T-cell (primary cell): ENCODE data around the gene ATP5MC2. TPM values are rescaled to one million over a fixed set of nuclear protein-coding genes. Genes with fewer than 3 reads are reported as not detected.
"Not testable (repeated sequence)": the region's sequence is repeated elsewhere in the genome, so short reads cannot be mapped to it uniquely, and the experiment has no call there.

Experiments
- ATAC-seq, 4 experiments: fragments of 200-7000 bp in 3 of 4; fragments of 150-1000 bp in 1 of 4; cut with Tn5 transposase; replicated peaks in 1 of 4; 1 replicate in 3 of 4; 2 replicates in 1 of 4; pipeline ENCODE4 v1.10.0; 2021; ENCODE audit warnings: moderate library complexity in 3 of 4, mild to moderate bottlenecking in 2 of 4, moderate number of reproducible peaks in 1 of 4
- CTCF ChIA-PET, 2 donors: fragments of 300-600 bp; sonication (Branson Sonifier 250); formaldehyde crosslinking; loops; one replicate each; lab custom pipeline; 2022; ENCODE audit warnings: antibody characterized with exemption in 2 of 2; lab: Charles Lee
- POLR2A ChIA-PET, 2 donors: fragments of 300-600 bp; sonication (Branson Sonifier 250); formaldehyde crosslinking; loops; one replicate each; lab custom pipeline; 2022; ENCODE audit warnings: antibody characterized with exemption in 2 of 2; lab: Charles Lee
- DNase-seq, 35 experiments: peaks; one replicate each; pipeline versions ENCODE4 v3.0.0 to v3.0.0-alpha.2; 2013 to 2023
- H3K27ac ChIP-seq: one replicate; pipeline ENCODE4 v1.5.1; 2013; ENCODE audit warnings: low read length
- H3K27me3 ChIP-seq, 2 experiments: replicated peaks in 1 of 2; 1 replicate in 1 of 2; 2 replicates in 1 of 2; pipeline versions ENCODE4 v1.6.1 to v1.7.0; 2013; ENCODE audit warnings: low read length in 1 of 2, mixed read lengths in 1 of 2; ENCODE audit not compliant: control insufficient read depth in 2 of 2, insufficient read depth in 2 of 2; ENCODE audit errors: extremely low read depth in 1 of 2
- H3K36me3 ChIP-seq, 2 donors: 1 replicate in 1 of 2; 2 replicates in 1 of 2; pipeline versions ENCODE4 v1.6.1 to v1.7.0; 2013; ENCODE audit warnings: low read length in 1 of 2; ENCODE audit not compliant: control insufficient read depth in 2 of 2, insufficient read depth in 1 of 2; ENCODE audit errors: extremely low read depth in 1 of 2
- H3K4me1 ChIP-seq, 2 experiments: 1 replicate in 1 of 2; 2 replicates in 1 of 2; pipeline versions ENCODE4 v1.6.1 to v1.7.0; 2013; ENCODE audit warnings: low read length in 2 of 2, mixed read lengths in 1 of 2; ENCODE audit not compliant: insufficient read depth in 2 of 2, control insufficient read depth in 1 of 2; ENCODE audit errors: extremely low read depth in 1 of 2
- H3K4me3 ChIP-seq, 2 donors: 1 replicate in 1 of 2; 2 replicates in 1 of 2; pipeline versions ENCODE4 v1.5.1 to v1.7.0; 2013; ENCODE audit warnings: mild to moderate bottlenecking in 2 of 2, low read length in 1 of 2, moderate library complexity in 1 of 2; ENCODE audit not compliant: control insufficient read depth in 1 of 2; ENCODE audit errors: extremely low read depth in 1 of 2
- H3K9me3 ChIP-seq: 2 replicates; pipeline ENCODE4 v1.7.0; 2013
- H3K27ac Mint-ChIP-seq, 2 donors: one replicate each; pipeline ENCODE4 v1.8.0; 2020 to 2021; ENCODE audit warnings: mild to moderate bottlenecking in 2 of 2, mixed read lengths in 2 of 2
- H3K27me3 Mint-ChIP-seq, 2 donors: one replicate each; pipeline ENCODE4 v1.8.0; 2021 to 2022; ENCODE audit warnings: mixed read lengths in 2 of 2
- H3K36me3 Mint-ChIP-seq: one replicate; pipeline ENCODE4 v1.8.0; 2021; ENCODE audit warnings: mixed read lengths
- H3K4me1 Mint-ChIP-seq, 3 donors: one replicate each; pipeline ENCODE4 v1.8.0; 2020 to 2022; ENCODE audit warnings: mixed read lengths in 3 of 3, mild to moderate bottlenecking in 1 of 3
- H3K4me3 Mint-ChIP-seq, 3 donors: one replicate each; pipeline ENCODE4 v1.8.0; 2020 to 2022; ENCODE audit warnings: mild to moderate bottlenecking in 3 of 3, mixed read lengths in 3 of 3, moderate library complexity in 3 of 3
- H3K9me3 Mint-ChIP-seq, 3 donors: one replicate each; pipeline ENCODE4 v1.8.0; 2020 to 2022; ENCODE audit warnings: mixed read lengths in 3 of 3
- WGBS: methylation state at CpG from one replicate; pipeline ENCODE4 v1.1.5; 2013; ENCODE audit warnings: missing lambda C conversion rate; ENCODE audit not compliant: insufficient coverage; 5-methylcytosine and 5-hydroxymethylcytosine counted together
- total RNA-seq, 35 experiments: library from RNA in 6 of 35; stranded (reverse) in 6 of 35; fragments of 120-200 nt in 1 of 35; gene quantifications; one replicate each; pipeline versions ENCODE4 v1.2.1 to v1.2.4 and lab custom pipeline; 2013 to 2026

The ATP5MC2 gene
- total RNA-seq, 5 donors from 2014 or later (not counting 1 experiment from before 2014, with no cell fraction given) = 223 to 283 (median 251) TPM

DNA sequence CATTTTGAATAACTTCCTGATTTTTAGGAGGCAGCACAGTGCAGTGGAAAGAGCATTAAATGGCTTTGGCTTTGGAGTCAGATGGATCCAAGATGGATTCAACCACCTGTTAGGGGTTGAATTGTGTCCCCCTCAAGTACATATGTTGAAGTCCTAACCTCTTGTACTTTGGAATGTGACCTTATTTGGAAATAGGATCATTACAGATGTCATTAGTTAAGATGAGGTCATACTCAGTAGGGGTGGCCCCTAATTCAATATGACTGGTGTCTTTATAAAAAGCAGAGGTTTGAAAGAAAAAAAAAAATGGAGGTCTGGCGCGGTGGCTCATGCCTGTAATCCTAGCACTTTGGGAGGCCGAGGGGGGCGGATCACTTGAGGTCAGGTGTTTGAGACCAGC is 18.8 kb downstream of the ATP5MC2 start:
- ChIA-PET POLR2A (no interaction called here), CTCF (interaction anchor here in 1 of 2 donors (0.7 kb wide), 1 partner anchor 57 kb away, joined by 4 read pairs; no protein-coding TSS in a partner anchor)
- no peak overlapping the region for H3K4me3 ChIP-seq
- Mint-ChIP-seq H3K9me3 (no peaks in the 10 kb centered on the region), H3K4me3 (no peak overlapping the region), H3K4me1 (no peaks in the 10 kb centered on the region), H3K36me3 (no peaks in the 10 kb centered on the region), H3K27me3 (no peaks in the 10 kb centered on the region), H3K27ac (no peak overlapping the region)
- no peak overlapping the region for H3K27ac ChIP-seq
- no peaks in the 10 kb centered on the region for H3K36me3 ChIP-seq
- no CpG with 5 or more reads among the region's 4 CpGs for WGBS
- DNase-seq (no peak), ATAC-seq (no peak)
- no peaks in the 10 kb centered on the region for H3K4me1 ChIP-seq
- no peaks in the 10 kb centered on the region for H3K27me3 ChIP-seq
- H3K9me3 ChIP-seq = no peaks in the 10 kb centered on the region

DNA sequence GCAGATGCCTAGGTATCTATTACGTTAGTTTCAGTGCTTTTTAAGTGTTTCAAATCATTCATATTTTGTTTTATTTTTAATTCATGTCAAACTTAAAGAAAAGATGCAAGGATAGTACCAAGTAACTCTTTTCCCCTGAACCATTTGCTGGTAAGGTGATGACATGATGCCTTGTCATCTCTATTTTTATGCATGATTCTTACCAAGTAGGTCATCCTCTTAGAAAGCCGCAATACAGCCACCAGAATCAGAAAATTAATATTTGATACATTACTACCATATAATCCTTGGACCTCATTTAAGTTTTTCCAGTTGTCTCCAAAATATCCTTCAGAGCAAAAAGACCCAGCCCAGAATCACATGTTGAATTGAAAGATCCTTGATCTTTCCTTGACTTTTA is 22.3 kb downstream of the ATP5MC2 start:
- Mint-ChIP-seq H3K27me3 (no peaks in the 10 kb centered on the region), H3K36me3 (no peaks in the 10 kb centered on the region), H3K4me1 (no peaks in the 10 kb centered on the region), H3K27ac (no peak overlapping the region), H3K9me3 (no peaks in the 10 kb centered on the region), H3K4me3 (no peak overlapping the region)
- Histone ChIP-seq H3K36me3 (no peaks in the 10 kb centered on the region), H3K27ac (no peak overlapping the region), H3K4me3 (no peak overlapping the region), H3K9me3 (no peaks in the 10 kb centered on the region), H3K4me1 (no peaks in the 10 kb centered on the region), H3K27me3 (no peaks in the 10 kb centered on the region)
- CTCF ChIA-PET = no interaction called here
- POLR2A ChIA-PET = no interaction called here
- no peak for ATAC-seq
- no CpG with 5 or more reads among the region's 2 CpGs for WGBS
- no peak for DNase-seq

DNA sequence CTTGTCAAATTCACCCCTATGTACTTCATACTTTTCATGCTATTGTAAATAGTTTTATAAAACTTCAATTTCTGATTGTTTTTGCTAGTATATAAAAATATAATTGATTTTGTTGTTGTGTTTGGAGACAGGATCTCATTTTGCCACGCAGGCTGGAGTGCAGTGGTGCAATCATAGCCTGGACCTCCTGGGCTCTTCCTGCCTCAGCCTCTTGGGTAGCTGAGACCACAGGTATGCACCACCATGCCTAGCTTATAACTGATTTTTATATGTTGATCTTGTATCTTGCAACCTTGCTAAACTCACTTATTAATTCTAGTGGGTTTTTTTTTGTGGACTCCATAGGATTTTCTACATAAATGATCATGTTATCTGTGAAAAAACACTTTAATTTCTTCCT is 23.5 kb downstream of the ATP5MC2 start:
- H3K4me1 Mint-ChIP-seq = no peaks in the 10 kb centered on the region
- CTCF ChIA-PET = no interaction called here
- Histone ChIP-seq H3K4me1 (no peaks in the 10 kb centered on the region), H3K9me3 (no peaks in the 10 kb centered on the region), H3K27ac (no peak overlapping the region), H3K4me3 (no peak overlapping the region), H3K27me3 (no peaks in the 10 kb centered on the region), H3K36me3 (no peaks in the 10 kb centered on the region)
- no peak for ATAC-seq
- H3K4me3 Mint-ChIP-seq = no peak overlapping the region
- H3K36me3 Mint-ChIP-seq = no peaks in the 10 kb centered on the region
- H3K27me3 Mint-ChIP-seq = no peaks in the 10 kb centered on the region
- 60% methylated on average over 1 of the region's 1 CpG for WGBS
- DNase-seq = no peak
- no peaks in the 10 kb centered on the region for H3K9me3 Mint-ChIP-seq
- POLR2A ChIA-PET = no interaction called here
- no peak overlapping the region for H3K27ac Mint-ChIP-seq

DNA sequence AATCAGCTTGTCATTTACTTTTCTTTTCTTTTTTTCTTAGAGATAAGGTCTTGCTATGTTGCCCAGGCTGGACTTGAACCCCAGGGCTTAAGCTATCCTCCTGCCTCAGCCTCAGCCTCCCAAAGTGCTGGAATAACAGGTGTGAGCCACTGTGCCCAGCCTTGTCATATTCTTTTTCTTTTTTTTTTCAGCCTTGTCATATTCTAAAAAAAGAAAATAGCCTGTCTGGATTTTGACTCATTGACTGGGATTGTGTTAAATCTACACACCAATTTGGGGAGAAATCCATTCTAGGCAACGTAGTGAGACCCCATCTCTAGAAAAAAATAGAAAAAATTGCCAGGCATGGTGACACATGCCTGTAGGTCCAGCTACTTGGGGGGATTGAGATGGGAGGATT is 24.1 kb downstream of the ATP5MC2 start:
- H3K27ac ChIP-seq = no peak overlapping the region
- Mint-ChIP-seq H3K4me1 (no peaks in the 10 kb centered on the region), H3K36me3 (no peaks in the 10 kb centered on the region), H3K9me3 (no peaks in the 10 kb centered on the region), H3K27ac (no peak overlapping the region), H3K27me3 (no peaks in the 10 kb centered on the region), H3K4me3 (no peak overlapping the region)
- no peak overlapping the region for H3K4me3 ChIP-seq
- DNase-seq = no peak
- ChIA-PET POLR2A (no interaction called here), CTCF (interaction anchor here in 1 of 2 donors (0.5 kb wide), 1 partner anchor 34 kb away, joined by 5 read pairs; no protein-coding TSS in a partner anchor)
- WGBS = no CpG with 5 or more reads among the region's 1 CpG
- H3K27me3 ChIP-seq = no peaks in the 10 kb centered on the region
- no peak for ATAC-seq
- H3K4me1 ChIP-seq = no peaks in the 10 kb centered on the region
- H3K9me3 ChIP-seq = no peaks in the 10 kb centered on the region
- H3K36me3 ChIP-seq = no peaks in the 10 kb centered on the region

DNA sequence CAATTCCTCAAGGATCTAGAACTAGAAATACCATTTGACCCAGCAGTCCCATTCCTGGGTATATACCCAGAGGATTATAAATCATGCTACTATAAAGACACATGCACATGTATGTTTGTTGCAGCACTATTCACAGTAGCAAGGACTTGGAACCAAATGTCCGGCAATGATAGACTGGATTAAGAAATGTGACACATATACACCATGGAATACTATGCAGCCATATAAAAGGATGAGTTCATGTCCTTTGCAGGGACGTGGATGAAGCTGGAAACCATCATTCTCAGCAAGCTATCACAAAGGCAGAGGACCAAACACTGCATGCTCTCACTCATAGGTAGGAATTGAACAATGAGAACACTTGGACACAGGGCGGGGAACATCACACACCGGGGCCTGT is 29.6 kb downstream of the ATP5MC2 start:
- H3K4me1 Mint-ChIP-seq, H3K27me3 Mint-ChIP-seq, DNase-seq, H3K9me3 Mint-ChIP-seq, H3K4me3 Mint-ChIP-seq, ATAC-seq, POLR2A ChIA-PET, H3K27ac ChIP-seq, H3K27me3 ChIP-seq, CTCF ChIA-PET, H3K36me3 Mint-ChIP-seq, H3K27ac Mint-ChIP-seq, H3K9me3 ChIP-seq, H3K36me3 ChIP-seq, H3K4me3 ChIP-seq, H3K4me1 ChIP-seq: not testable (repeated sequence)
- no CpG with 5 or more reads among the region's 4 CpGs for WGBS

DNA sequence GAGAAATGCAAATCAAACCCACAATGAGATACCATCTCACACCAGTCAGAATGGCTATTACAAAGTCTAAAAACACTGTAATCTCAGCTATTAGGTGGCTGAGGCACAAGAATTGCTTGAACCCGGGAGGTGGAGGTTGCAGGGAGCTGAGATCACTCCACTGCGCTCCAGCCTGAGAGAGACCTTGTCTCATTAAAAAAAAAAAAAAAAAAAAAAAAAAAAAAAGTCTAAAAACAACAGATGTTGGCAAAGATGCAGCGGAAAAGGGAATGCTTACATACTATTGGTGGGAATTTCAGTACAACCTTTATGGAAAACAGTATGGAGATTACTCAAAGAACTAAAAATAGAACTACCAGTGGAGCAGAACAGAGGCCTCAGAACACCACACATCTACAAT is 30.7 kb downstream of the ATP5MC2 start:
- Mint-ChIP-seq H3K27me3 (peaks cover 2 to 3% of the 10 kb centered on the region in 2 donors), H3K4me1 (no peaks in the 10 kb centered on the region), H3K27ac (no peak overlapping the region), H3K9me3 (no peaks in the 10 kb centered on the region), H3K36me3 (no peaks in the 10 kb centered on the region), H3K4me3 (no peak overlapping the region)
- Histone ChIP-seq H3K27ac (no peak overlapping the region), H3K36me3 (no peaks in the 10 kb centered on the region), H3K4me3 (no peak overlapping the region), H3K27me3 (no peaks in the 10 kb centered on the region), H3K4me1 (no peaks in the 10 kb centered on the region), H3K9me3 (no peaks in the 10 kb centered on the region)
- CTCF ChIA-PET = no interaction called here
- DNase-seq = no peak
- no peak for ATAC-seq
- POLR2A ChIA-PET = no interaction called here
- no CpG with 5 or more reads among the region's 3 CpGs for WGBS

DNA sequence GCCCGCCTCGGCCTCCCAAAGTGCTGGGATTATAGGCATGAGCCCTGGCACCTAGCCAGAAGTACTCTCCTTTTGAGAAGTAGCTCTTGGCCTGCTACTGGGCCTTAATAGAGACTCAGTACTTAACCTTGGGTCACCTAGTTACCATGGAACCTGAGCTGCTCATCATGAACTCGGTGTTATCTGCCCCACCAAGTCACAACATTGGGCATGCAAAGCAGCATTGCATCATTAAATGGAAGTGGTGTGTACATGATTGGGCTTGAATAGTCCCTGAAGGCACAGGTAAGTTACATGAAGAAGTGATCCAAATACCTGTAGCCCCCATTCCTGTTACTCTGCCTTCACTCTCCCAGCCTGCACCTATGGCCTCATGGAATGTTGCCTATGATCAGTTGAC is 31.8 kb downstream of the ATP5MC2 start:
- H3K4me3 Mint-ChIP-seq = no peak overlapping the region
- Histone ChIP-seq H3K9me3 (no peaks in the 10 kb centered on the region), H3K4me1 (no peaks in the 10 kb centered on the region), H3K27ac (no peak overlapping the region), H3K27me3 (no peaks in the 10 kb centered on the region), H3K4me3 (no peak overlapping the region), H3K36me3 (no peaks in the 10 kb centered on the region)
- no peak for DNase-seq
- CTCF ChIA-PET = no interaction called here
- WGBS = 100% methylated on average over 2 of the region's 3 CpGs
- no peaks in the 10 kb centered on the region for H3K4me1 Mint-ChIP-seq
- POLR2A ChIA-PET = no interaction called here
- no peaks in the 10 kb centered on the region for H3K9me3 Mint-ChIP-seq
- H3K27me3 Mint-ChIP-seq = peaks cover 2 to 3% of the 10 kb centered on the region in 2 donors
- H3K36me3 Mint-ChIP-seq = no peaks in the 10 kb centered on the region
- no peak for ATAC-seq
- H3K27ac Mint-ChIP-seq = no peak overlapping the region
